IMR-90 (cell line): ENCODE data around the gene AXL. TPM values are rescaled to one million over a fixed set of nuclear protein-coding genes. Genes with fewer than 3 reads are reported as not detected.

ENCODE experiments used
- ATAC-seq: fragments of 200-7000 bp; cut with Tn5 transposase; 2 replicates; pipeline ENCODE4 v1.9.1; 2020; ENCODE audit warnings: low read depth, mild to moderate bottlenecking, moderate library complexity
- BruUV-seq: library from RNA; stranded (reverse); fragments of 400-500 nt; replicated peaks from 2 replicates; lab custom pipeline; 2021; lab: Mats Ljungman, UMichigan
- CTCF ChIA-PET: fragments of 300-600 bp; formaldehyde crosslinking; extraction: SDS; loops from one replicate; lab custom pipeline; 2021; ENCODE audit warnings: antibody characterized with exemption; lab: Yijun Ruan, JAX
- POLR2A ChIA-PET: fragments of 300-600 bp; sonication (Branson Sonifier 250); formaldehyde crosslinking; loops from one replicate; lab custom pipeline; 2022; ENCODE audit warnings: antibody characterized with exemption; ENCODE audit not compliant: unreplicated experiment; lab: Charles Lee
- DNase-seq: peaks from one replicate; pipeline ENCODE4 v3.0.0; 2013
- H2AFZ ChIP-seq: replicated peaks from 2 replicates; pipeline ENCODE3; 2013; ENCODE audit warnings: low read length, mild to moderate bottlenecking; ENCODE audit not compliant: poor library complexity
- H2AK5ac ChIP-seq: 2 replicates; pipeline ENCODE4 v1.6.1; 2013; ENCODE audit warnings: low read depth, low read length, inconsistent platforms
- H2AK9ac ChIP-seq: replicated peaks from 2 replicates; pipeline ENCODE3; 2013; ENCODE audit warnings: mild to moderate bottlenecking, low read depth, low read length, moderate library complexity; ENCODE audit not compliant: poor library complexity
- H2BK120ac ChIP-seq: 2 replicates; pipeline ENCODE4 v1.6.1; 2013; ENCODE audit warnings: low read depth, low read length, inconsistent platforms
- H2BK15ac ChIP-seq: 3 replicates; pipeline ENCODE4 v1.6.1; 2013; ENCODE audit warnings: low read depth, low read length, inconsistent platforms
- H2BK20ac ChIP-seq: 2 replicates; pipeline ENCODE4 v1.6.1; 2013; ENCODE audit warnings: low read depth, mild to moderate bottlenecking, inconsistent platforms, low read length, moderate library complexity
- H2BK5ac ChIP-seq: 2 replicates; pipeline ENCODE4 v1.6.1; 2013; ENCODE audit warnings: mild to moderate bottlenecking, low read depth, low read length, inconsistent platforms; ENCODE audit not compliant: poor library complexity, severe bottlenecking
- H3K14ac ChIP-seq: replicated peaks from 2 replicates; pipeline ENCODE4 v1.6.1; 2013; ENCODE audit warnings: low read depth, low read length, inconsistent platforms
- H3K18ac ChIP-seq: 2 replicates; pipeline ENCODE4 v1.6.1; 2013; ENCODE audit warnings: low read depth, low read length, control low read depth
- H3K23ac ChIP-seq: 2 replicates; pipeline ENCODE4 v1.6.1; 2013; ENCODE audit warnings: low read depth, low read length, inconsistent platforms
- H3K27ac ChIP-seq: 2 replicates; pipeline ENCODE4 v1.5.1; 2013; ENCODE audit warnings: mild to moderate bottlenecking, control low read depth, low read length; ENCODE audit not compliant: insufficient read depth
- H3K27me3 ChIP-seq: 2 replicates; pipeline ENCODE4 v1.6.1; 2013; ENCODE audit warnings: low read length; ENCODE audit not compliant: control insufficient read depth, insufficient read depth
- H3K36me3 ChIP-seq: 2 replicates; pipeline ENCODE4 v1.6.1; 2013; ENCODE audit warnings: low read length, mixed read lengths; ENCODE audit not compliant: control insufficient read depth, insufficient read depth
- H3K4ac ChIP-seq: 2 replicates; pipeline ENCODE4 v1.6.1; 2013; ENCODE audit warnings: low read depth, low read length, inconsistent platforms
- H3K4me1 ChIP-seq: 2 replicates; pipeline ENCODE4 v1.6.1; 2013; ENCODE audit warnings: low read length, mixed read lengths; ENCODE audit not compliant: control insufficient read depth, insufficient read depth
- H3K4me2 ChIP-seq: 2 replicates; pipeline ENCODE4 v1.6.1; 2013; ENCODE audit warnings: low read depth, mild to moderate bottlenecking, control low read depth, low read length, moderate library complexity
- H3K4me3 ChIP-seq: 2 replicates; pipeline ENCODE4 v1.5.1; 2013; ENCODE audit warnings: low read depth, mild to moderate bottlenecking, control low read depth, low read length, moderate library complexity; ENCODE audit not compliant: insufficient read depth
- H3K56ac ChIP-seq: 2 replicates; pipeline ENCODE4 v1.6.1; 2013; ENCODE audit warnings: low read length, inconsistent platforms; ENCODE audit not compliant: insufficient read depth; ENCODE audit errors: extremely low read depth
- H3K79me1 ChIP-seq, 2 experiments: 2 replicates each; pipeline ENCODE4 v1.6.1; 2013; ENCODE audit warnings: low read length in 2 of 2, inconsistent platforms in 1 of 2, low read depth in 1 of 2
- H3K9ac ChIP-seq: 2 replicates; pipeline ENCODE4 v1.6.1; 2013; ENCODE audit warnings: low read depth, low read length, control low read depth
- H3K9me1 ChIP-seq: 2 replicates; pipeline ENCODE4 v1.6.1; 2013; ENCODE audit warnings: low read length, inconsistent platforms; ENCODE audit not compliant: insufficient read depth
- H3K9me3 ChIP-seq: 2 replicates; pipeline ENCODE4 v1.6.1; 2013; ENCODE audit warnings: low read length; ENCODE audit not compliant: control insufficient read depth, insufficient read depth
- H4K20me1 ChIP-seq: 2 replicates; pipeline ENCODE4 v1.6.1; 2013; ENCODE audit warnings: low read length, inconsistent platforms; ENCODE audit not compliant: insufficient read depth
- H4K5ac ChIP-seq: 2 replicates; pipeline ENCODE4 v1.6.1; 2013; ENCODE audit warnings: mild to moderate bottlenecking, low read depth, low read length, control low read depth
- H4K8ac ChIP-seq, 2 experiments: 2 replicates each; pipeline ENCODE4 v1.6.1; 2013; ENCODE audit warnings: low read depth in 2 of 2, low read length in 2 of 2, control low read depth in 1 of 2, inconsistent platforms in 1 of 2
- H4K91ac ChIP-seq: 2 replicates; pipeline ENCODE4 v1.6.1; 2013; ENCODE audit warnings: low read depth, low read length, inconsistent platforms; ENCODE audit not compliant: insufficient read depth
- BHLHE40 ChIP-seq: fragments of 150-350 bp; IDR thresholded peaks from 2 replicates; pipeline ENCODE4 v1.6.1; 2016; ENCODE audit warnings: mild to moderate bottlenecking, low read depth, low read length
- CEBPB ChIP-seq: IDR thresholded peaks from 2 replicates; pipeline ENCODE4 v1.6.1; 2012; ENCODE audit warnings: low read depth, low read length, improper control_type of control experiment
- CHD1 ChIP-seq: IDR thresholded peaks from 2 replicates; pipeline ENCODE4 v1.6.1; 2012; ENCODE audit warnings: low read depth, low read length, improper control_type of control experiment
- FOS ChIP-seq: fragments of 150-350 bp; IDR thresholded peaks from 2 replicates; pipeline ENCODE4 v1.6.1; 2016; ENCODE audit warnings: low read depth, low read length
- MAFK ChIP-seq: IDR thresholded peaks from 2 replicates; pipeline ENCODE4 v1.6.1; 2012; ENCODE audit warnings: low read depth, low read length, improper control_type of control experiment
- MAZ ChIP-seq: IDR thresholded peaks from 2 replicates; pipeline ENCODE4 v1.6.1; 2012; ENCODE audit warnings: low read depth, mild to moderate bottlenecking, low read length, improper control_type of control experiment, moderate library complexity, borderline replicate concordance
- MXI1 ChIP-seq: IDR thresholded peaks from 2 replicates; pipeline ENCODE4 v1.6.1; 2012; ENCODE audit warnings: low read depth, mild to moderate bottlenecking, low read length, moderate library complexity, borderline replicate concordance
- NFE2L2 ChIP-seq: fragments of 150-350 bp; IDR thresholded peaks from 2 replicates; pipeline ENCODE4 v1.6.1; 2016; ENCODE audit warnings: low read depth, mild to moderate bottlenecking, low read length
- POLR2A ChIP-seq: IDR thresholded peaks from 2 replicates; pipeline ENCODE4 v1.6.1; 2012; ENCODE audit warnings: mild to moderate bottlenecking, low read depth, low read length
- RAD21 ChIP-seq: IDR thresholded peaks from 2 replicates; pipeline ENCODE4 v1.6.1; 2012; ENCODE audit warnings: low read length, improper control_type of control experiment
- RCOR1 ChIP-seq: IDR thresholded peaks from 2 replicates; pipeline ENCODE4 v1.6.1; 2012; ENCODE audit warnings: mild to moderate bottlenecking, low read length, improper control_type of control experiment; ENCODE audit not compliant: insufficient replicate concordance
- RFX5 ChIP-seq: IDR thresholded peaks from 2 replicates; pipeline ENCODE4 v1.8.0; 2012; ENCODE audit warnings: low read depth, mild to moderate bottlenecking, low read length, moderate library complexity
- SMC3 ChIP-seq: fragments of 150-350 bp; IDR thresholded peaks from 2 replicates; pipeline ENCODE4 v1.6.1; 2016; ENCODE audit warnings: low read depth, mild to moderate bottlenecking, antibody characterized with exemption, low read length, moderate library complexity
- WGBS, 2 experiments: methylation state at CpG; one replicate each; pipeline versions ENCODE4 v1.1.5 to v1.1.7; 2013; ENCODE audit warnings: missing lambda C conversion rate in 2 of 2; ENCODE audit not compliant: insufficient read length in 1 of 2; ENCODE audit errors: extremely low coverage in 2 of 2; 5-methylcytosine and 5-hydroxymethylcytosine counted together
- dilution Hi-C: fragments of 300-500 bp; cut with HindIII; formaldehyde crosslinking; loops from one replicate; pipeline ENCODE4 v1.14.3; 2018; ENCODE audit warnings: low sequenced_read_pairs; ENCODE audit not compliant: unreplicated experiment
- in situ Hi-C: fragments of 300-500 bp; cut with MboI; formaldehyde crosslinking; loops from 3 replicates; pipeline ENCODE4 v1.14.3; 2019; ENCODE audit warnings: low sequenced_read_pairs, inconsistent platforms, mixed read lengths
- intact Hi-C: fragments of 100-400 bp; cut with micrococcal nuclease; formaldehyde crosslinking; loops from 2 replicates; pipeline ENCODE4 v1.10.0; 2022
- polyA plus RNA-seq, 3 experiments: library from polyadenylated mRNA; depleted of rRNA; stranded (reverse); fragments of >200 nt; gene quantifications; 2 replicates each; pipeline ENCODE4 v1.2.3, GENCODE V29; 2012; ENCODE audit warnings: low replicate concordance in 1 of 3
- total RNA-seq: library from RNA; depleted of rRNA; stranded (reverse); fragments of >200 nt; gene quantifications from 2 replicates; pipeline ENCODE4 v1.2.3, GENCODE V29; 2012
- TF ChIP-seq, protein P1 (sequence below): fragments of 150-350 bp; IDR thresholded peaks from 2 replicates; pipeline ENCODE4 v1.6.1; 2017; ENCODE audit warnings: mild to moderate bottlenecking, antibody characterized with exemption, low read length, low read depth
- TF ChIP-seq, protein P2 (sequence below): fragments of 150-350 bp; IDR thresholded peaks from 2 replicates; pipeline ENCODE4 v1.6.1; 2016; ENCODE audit warnings: low read depth, mild to moderate bottlenecking, low read length, moderate library complexity, borderline replicate concordance

The AXL gene
- total and polyA plus RNA-seq, 2 of the 4 experiments (the other 2 are of a cell fraction), result 212 to 466 TPM

DNA sequence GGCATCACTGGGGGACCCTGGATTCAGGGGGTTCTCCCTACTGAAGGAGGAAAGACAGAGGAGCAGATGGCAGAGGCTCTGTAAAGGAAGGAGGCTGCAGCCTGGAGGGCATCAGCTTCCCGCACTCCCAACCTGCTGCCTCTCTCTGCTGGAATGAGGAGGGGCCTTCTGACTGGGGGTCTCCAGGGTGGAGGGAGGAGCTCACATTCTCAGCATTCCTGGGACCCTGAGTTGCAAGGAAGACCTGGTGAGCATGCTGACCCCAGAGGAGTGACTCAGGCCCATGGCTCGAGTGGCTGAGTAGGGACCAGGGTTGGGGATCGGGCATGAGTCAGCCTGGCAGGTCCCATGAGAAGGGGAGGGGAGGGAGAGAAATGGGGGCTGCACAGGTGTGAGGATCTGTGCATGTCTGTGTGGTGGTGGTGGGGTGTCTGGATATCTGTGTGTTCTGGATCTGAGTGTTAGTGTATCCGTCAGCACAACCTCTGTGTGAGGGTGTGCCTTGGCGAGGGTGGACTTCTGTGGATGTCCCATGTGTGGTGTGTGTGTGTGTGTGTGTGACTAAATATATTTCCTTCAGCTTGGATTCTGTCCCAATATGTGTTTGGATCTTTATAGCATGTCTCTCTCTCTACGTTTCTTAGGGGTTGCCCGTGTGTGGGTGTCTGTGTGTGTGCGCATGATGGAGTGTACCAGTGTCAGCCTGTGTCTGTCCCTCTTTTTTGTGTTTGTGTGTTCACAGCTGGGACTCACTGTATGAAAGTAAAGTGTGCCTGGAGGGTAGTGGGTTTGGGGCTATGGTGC, 4.6 kb downstream of the AXL start (continued):
- TF ChIP-seq, protein P1, sequence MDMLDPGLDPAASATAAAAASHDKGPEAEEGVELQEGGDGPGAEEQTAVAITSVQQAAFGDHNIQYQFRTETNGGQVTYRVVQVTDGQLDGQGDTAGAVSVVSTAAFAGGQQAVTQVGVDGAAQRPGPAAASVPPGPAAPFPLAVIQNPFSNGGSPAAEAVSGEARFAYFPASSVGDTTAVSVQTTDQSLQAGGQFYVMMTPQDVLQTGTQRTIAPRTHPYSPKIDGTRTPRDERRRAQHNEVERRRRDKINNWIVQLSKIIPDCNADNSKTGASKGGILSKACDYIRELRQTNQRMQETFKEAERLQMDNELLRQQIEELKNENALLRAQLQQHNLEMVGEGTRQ, result peak; percentile 13; the same call in 1 of the 2 replicates

DNA sequence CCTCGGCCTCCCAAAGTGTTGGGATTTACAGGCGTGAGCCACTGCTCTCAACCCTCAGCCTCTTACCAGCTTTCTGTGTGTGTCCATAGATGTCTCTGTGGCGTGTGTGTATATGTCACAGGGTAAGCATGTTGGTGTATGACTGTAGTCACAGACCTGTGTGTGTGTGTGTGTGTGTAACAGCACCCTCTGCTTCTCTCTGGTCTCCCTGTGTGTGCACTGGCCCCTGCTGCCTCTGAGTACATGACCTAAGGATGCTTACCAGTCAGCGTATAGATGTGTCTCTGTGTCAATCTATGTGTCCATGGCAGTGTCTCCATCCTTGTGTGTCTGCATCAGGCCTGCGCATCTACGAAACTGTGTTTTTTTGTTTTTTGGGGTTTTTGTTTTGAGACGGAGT, 5.6 kb downstream of the AXL start:
- Histone ChIP-seq H4K91ac (peak overlapping the region; percentile 100), H3K36me3 (peaks cover 54% of the 10 kb centered on the region), H3K56ac (peak overlapping the region; percentile 55; the same call in 1 of the 2 replicates), H2AK5ac (peak overlapping the region; percentile 99), H2AFZ (peak overlapping the region; percentile 43), H3K23ac (peak overlapping the region; percentile 93), H3K79me1 (peaks cover 30 to 71% of the 10 kb centered on the region in 2 experiments), H3K18ac (peak overlapping the region; percentile 59; the same call in 1 of the 2 replicates), H3K9me1 (peaks cover 24% of the 10 kb centered on the region), H4K8ac (peak overlapping the region; percentile 74 to 93), H2BK5ac (peak overlapping the region; percentile 97), H3K4me1 (peaks cover 42% of the 10 kb centered on the region), H3K4ac (peak overlapping the region; percentile 91), H2AK9ac (peak overlapping the region; percentile 66), H4K20me1 (peaks cover 37% of the 10 kb centered on the region), H3K9me3 (no peaks in the 10 kb centered on the region), H3K4me3 (no peak overlapping the region), H3K14ac (peak overlapping the region; percentile 69), H3K27me3 (no peaks in the 10 kb centered on the region), H3K4me2 (peak overlapping the region; percentile 36; the same call in 1 of the 2 replicates), H2BK15ac (peak overlapping the region; percentile 89; the same call in 2 of the 3 replicates), H2BK120ac (peak overlapping the region; percentile 88), H2BK20ac (peak overlapping the region; percentile 90), H3K27ac (peak overlapping the region; percentile 96), H4K5ac (peak overlapping the region; percentile 71), H3K9ac (peak overlapping the region; percentile 13; the same call in 1 of the 2 replicates)
- BruUV-seq, result no TSS peak
- intact Hi-C loops, result loop anchor here (2.0 kb wide), 1 partner anchor 38 kb away; no protein-coding TSS in a partner anchor
- in situ Hi-C loops, result no loop called here
- DNase-seq (no peak), ATAC-seq (no peak)
- POLR2A ChIA-PET, result no interaction called here
- dilution Hi-C loops, result no loop called here
- CTCF ChIA-PET, result no interaction called here
- WGBS, 2 experiments, result 95% methylated on average over 4 of the region's 7 CpGs; no CpG with 5 or more reads in 1 of the 2 experiments
- TF ChIP-seq BHLHE40 (no peak), RFX5 (no peak), CEBPB (no peak), MXI1 (no peak), POLR2A (no peak), RAD21 (no peak), FOS (no peak), SMC3 (no peak), MAFK (no peak), NFE2L2 (no peak), RCOR1 (no peak), CHD1 (no peak), MAZ (no peak)
- TF ChIP-seq, protein P2, sequence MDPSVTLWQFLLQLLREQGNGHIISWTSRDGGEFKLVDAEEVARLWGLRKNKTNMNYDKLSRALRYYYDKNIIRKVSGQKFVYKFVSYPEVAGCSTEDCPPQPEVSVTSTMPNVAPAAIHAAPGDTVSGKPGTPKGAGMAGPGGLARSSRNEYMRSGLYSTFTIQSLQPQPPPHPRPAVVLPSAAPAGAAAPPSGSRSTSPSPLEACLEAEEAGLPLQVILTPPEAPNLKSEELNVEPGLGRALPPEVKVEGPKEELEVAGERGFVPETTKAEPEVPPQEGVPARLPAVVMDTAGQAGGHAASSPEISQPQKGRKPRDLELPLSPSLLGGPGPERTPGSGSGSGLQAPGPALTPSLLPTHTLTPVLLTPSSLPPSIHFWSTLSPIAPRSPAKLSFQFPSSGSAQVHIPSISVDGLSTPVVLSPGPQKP, result no peak
